Islet of Langerhans (tissue), 1 donor: Measurements from ENCODE around the gene CDKL4.
"Not testable (repeated sequence)": the region's sequence is repeated elsewhere in the genome, so short reads cannot be mapped to it uniquely, and the experiment has no call there.

ENCODE experiments used
- FAIRE-seq: peaks from one replicate; lab custom pipeline; 2011; peaks lifted over from hg19 to GRCh38; lab: Jason Lieb, UNC

The CDKL4 gene

DNA sequence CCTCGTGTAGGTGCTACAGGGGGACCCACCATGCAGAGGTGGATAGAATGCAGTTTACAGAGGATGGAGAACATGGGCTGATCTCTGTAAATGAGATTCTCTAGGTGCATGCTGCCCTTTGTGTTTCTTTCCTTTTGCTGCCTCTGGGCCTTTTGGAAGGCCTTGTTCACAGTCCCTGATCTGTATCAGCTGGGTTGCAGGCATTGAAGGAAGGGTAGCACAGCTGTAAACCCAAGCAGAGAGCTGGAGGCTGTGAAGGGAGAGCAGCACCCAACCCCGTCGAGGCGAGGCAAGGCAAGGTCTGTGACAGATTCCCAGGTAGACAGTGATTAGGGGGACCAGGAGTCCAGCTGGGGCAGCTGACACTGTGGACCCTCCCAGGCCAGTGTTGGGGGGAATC, 66.8 kb downstream of the CDKL4 start:
- FAIRE-seq, result no peak

DNA sequence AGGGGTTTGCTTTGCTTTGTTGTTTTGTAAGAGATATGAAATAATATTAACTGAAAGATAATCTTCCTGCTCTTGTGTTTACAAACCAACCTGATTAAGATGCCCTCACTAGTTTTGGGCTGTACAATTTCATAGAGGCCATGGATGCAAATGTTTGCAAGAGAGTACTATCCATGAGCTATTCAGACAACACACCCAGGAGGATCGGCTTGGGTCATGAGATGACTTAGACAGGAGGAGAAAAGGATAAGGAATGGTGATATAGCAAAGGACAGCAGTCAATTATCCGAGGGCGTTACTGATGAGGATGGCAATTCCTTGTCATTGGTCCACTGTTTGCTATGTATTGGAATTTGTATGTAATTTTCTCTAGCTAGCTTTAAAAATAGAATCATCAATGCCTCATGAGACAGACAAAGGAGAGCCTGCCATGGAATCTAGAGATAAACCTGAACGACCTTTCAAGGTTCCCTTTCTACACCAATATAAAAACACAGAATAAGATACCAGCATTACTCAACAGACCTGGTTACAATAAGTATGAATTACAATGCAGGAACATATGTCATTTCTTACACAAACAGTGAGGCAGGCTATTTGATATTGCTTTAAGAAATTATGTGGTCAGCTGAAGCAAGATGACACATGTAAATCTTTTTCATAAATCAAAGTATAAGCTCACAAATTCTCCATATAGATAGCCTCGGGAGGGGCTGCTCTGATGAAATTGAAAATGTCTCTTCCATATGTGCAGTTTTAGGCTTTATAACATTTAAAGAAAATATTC, 68.6 kb downstream of the CDKL4 start:
- no peak for FAIRE-seq

DNA sequence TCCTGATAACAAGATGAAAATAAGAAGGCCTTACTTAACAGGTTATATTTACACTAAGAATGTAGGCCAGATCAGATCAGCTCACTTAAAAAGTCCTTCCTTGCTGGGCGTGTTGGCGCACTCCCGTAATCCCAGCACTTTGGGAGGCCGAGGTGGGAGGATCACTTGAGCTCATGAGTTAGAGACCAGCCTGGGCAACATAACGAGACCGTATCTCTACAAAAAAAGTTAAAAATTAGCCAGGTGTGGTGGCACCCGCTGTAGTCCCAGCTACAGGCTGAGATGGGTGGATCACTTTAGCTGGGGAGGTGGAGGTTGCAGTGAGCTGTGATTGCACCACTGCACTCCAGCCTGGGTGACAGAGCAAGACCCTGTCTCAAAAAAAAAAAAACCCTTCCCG, 69.7 kb downstream of the CDKL4 start:
- FAIRE-seq, result no peak

- not testable (repeated sequence) for FAIRE-seq
Measured at GRCh38 chr2:39172047-39172706, 71.6 kb downstream of the CDKL4 start.

- FAIRE-seq, result no peak
Measured at GRCh38 chr2:39171621-39172020, 72.1 kb downstream of the CDKL4 start.

DNA sequence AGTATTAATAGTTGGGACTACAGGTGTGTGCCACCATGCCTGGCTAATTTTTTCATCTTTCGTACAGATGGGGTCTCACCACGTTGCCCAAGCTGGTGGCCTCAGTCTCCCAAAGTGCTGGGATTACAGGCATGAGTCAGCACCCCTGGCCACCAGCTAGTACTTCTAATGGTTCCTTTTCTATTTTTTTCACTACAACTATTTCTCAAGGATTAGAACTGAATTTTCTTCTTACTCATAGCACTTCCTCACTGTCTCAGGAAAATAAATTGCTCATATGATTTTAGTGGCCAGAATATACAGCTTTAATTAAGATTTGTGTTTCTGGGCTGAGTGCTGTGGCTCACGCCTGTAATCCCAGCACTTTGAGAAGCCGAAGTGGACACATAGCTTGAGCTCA, 79.7 kb downstream of the CDKL4 start:
- FAIRE-seq, result no peak

DNA sequence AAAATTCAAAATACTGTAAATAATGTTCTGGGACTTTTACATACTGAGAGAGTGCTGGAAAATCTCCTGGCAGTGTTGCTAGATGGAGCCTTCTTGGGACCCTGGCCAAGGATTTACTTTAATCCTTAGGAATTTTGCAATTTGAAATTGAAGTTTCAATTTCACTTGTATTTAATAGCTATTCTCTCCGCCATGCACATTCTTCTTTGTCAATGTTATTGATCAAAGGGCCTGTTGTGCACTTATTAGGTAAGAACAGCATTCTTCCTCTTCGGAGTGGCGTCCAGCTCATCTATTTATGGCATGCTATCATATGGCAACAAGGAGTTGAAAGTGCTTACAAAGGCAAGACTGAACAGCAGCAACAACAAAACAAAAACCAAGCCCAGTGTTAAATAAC, 82.8 kb downstream of the CDKL4 start:
- FAIRE-seq, result no peak

GRCh38 chr2:39159283-39159682, 84.5 kb downstream of the CDKL4 start:
- no peak for FAIRE-seq

GRCh38 chr2:39158351-39158750, 85.4 kb downstream of the CDKL4 start:
- no peak for FAIRE-seq

GRCh38 chr2:39156846-39157245, 86.9 kb downstream of the CDKL4 start:
- FAIRE-seq, result no peak

DNA sequence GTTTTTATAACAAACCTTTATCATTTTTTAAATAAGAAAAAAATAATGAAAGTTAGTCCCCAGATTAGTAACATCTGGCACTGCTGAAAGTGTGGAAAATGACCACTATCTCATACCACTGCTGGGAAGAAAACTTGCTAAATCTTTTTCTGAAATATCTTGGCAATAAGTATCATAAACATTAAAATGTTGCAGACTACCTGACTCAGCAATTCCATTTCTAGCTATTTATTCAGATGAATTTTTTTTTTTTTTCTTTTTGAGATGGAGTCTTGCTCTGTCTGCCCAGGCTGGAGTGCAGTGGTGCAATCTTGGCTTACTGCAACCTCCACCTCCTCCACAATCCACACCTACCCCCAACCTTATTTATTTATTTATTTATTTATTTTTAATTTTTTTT, 87.7 kb downstream of the CDKL4 start:
- no peak for FAIRE-seq

DNA sequence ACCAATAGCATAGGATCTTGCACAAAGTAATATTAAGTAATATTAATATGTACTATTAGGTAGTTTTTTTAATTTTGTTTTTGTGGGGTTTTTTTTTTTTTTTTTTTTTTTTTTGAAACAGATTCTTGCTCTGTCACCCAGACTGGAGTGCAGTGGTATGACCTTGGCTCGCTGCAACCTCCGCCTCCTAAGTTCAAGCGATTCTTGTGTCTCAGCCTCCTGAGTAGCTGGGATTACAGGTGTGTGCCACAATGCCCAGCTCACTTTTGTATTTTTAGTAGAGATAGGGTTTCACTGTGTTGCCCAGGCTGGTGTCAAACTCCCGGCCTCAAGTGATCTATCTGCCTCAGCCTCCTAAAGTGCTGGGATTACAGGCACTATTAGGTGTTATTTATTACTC, 88.2 kb downstream of the CDKL4 start:
- not testable (repeated sequence) for FAIRE-seq

GRCh38 chr2:39154944-39155343, 88.8 kb downstream of the CDKL4 start:
- FAIRE-seq, result no peak

DNA sequence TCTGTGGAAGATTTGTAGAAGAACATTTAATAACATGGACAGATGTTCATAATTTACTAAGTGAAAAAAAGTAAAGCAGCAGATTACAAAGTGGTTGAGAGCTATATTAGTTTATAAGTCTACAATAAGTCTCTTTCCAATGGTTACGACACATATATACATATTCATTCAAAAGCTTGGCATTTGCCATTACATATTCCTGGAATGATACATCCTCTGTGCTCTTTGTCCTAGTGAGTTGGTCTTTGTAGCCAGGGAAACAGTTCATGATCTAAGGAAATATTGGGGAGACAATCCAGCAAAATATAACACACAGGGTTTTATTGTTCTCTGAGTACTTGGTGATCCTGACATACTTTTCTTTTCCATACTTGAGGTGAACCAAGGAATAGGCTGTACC, 90.5 kb downstream of the CDKL4 start:
- FAIRE-seq, result no peak

GRCh38 chr2:39152504-39152903, 91.3 kb downstream of the CDKL4 start:
- FAIRE-seq, result no peak

DNA sequence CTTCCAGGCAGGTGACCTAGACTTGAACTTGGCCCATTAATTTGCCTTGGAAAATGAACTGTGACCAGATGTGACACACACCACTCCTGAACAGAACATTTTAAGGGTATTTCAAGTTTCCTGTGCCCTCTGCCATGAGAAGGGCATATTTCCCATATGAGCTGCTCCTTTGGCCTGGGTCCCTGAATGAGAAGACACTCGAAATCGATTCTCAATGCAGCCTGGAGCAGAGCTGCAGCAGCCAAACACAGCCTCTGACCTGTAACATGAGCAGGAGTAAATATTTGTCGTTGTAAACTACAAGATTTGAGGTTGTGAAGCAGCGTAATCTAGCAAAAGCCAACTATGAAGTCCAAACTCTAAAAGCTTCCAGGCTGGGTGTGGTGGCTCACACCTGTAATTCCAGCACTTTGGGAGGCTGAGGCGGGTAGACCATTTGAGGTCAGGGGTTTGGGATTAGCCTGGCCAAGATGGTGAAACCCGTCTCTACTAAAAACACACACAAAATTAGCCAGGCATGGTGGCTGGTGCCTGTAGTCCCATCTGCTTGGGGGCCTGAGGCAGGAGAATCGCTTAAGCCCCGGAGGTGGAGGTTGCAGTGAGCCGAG, 92.8 kb downstream of the CDKL4 start:
- no peak for FAIRE-seq

GRCh38 chr2:39150102-39150562, 93.6 kb downstream of the CDKL4 start:
- FAIRE-seq, result no peak

- FAIRE-seq, result no peak
Measured at GRCh38 chr2:39146630-39147029, 97.1 kb downstream of the CDKL4 start.

DNA sequence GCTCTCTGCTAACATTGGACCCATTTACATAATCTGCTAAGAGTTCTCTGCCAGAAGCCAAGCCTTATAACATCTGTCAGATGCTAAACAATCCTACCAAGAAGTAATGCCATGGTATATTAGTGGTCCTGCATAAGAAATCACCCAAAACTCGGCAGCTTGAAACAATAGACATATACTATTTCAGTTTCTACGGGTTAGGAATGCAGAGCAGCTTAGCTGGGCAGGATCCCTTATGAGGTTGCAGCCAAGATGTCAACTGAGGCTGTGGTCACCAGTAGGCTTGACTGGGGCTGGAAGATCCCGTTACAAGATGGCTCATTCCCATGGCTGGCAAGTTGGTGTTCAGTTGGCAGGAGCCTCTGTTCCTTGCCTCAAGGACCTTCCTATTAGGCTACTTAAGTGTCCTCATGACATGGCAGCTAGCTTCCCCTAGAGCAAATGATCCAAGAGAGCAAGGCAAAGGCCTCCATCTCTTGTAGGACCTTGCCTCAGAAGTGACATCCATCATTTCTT, 97.8 kb downstream of the CDKL4 start:
- FAIRE-seq, result no peak

DNA sequence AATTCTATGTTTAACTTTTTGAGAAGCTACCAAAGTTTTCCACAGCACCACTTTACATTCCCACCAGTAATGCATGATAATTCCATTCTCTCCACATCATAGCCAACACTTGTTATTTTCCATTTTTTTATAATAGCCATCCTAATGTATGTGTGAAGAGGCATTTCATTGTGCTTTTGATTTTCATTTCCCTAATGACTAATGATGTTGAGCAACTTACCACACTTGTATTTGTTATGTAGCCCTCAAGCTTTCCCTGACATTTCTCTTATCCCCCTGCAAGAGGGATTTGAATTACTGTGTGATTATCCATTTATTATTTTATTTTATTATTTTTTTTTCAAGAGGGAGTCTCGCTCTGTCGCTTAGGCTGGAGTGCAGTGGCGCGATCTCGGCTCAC, 99.4 kb downstream of the CDKL4 start:
- FAIRE-seq, result no peak

DNA sequence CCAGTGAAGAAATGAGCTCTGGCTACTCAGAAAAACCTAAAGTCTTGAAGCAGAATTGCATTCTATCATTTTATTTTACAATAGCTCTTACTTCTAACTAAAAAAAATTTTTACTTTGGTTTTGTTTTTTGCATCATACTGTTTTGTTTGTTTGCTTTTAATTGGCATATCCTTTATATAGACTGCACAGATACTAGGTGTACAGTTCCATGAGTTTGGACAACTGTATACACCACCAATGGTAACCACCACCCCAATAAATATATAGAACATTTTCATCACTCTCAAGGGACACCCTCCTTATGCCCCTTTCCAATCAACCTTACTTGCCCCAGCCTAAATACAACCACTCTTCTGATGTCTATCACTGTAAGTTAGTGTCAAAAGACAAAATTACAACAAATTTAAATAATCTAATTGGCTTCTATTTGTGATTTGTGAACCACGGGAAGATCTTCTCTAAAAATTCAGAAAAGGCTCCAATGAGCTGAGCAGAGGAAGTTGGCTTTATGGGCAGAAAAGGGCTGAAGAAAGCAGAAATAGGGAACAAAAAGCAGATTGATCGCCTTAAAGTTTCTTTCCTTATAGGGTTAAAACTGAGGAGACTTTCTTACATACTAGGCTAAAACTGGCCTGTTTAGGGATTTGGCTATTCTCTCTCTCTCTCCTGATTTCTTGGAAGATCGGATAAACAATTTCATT, 100.7 kb downstream of the CDKL4 start:
- no peak for FAIRE-seq
